ENCODE results near the gene BMS1. TPM values are rescaled to one million over a fixed set of nuclear protein-coding genes. Genes with fewer than 3 reads are reported as not detected.
A peak's percentile ranks its signal among the peaks of the same experiment; 100 is the strongest.
"Not testable (repeated sequence)": the region's sequence is repeated elsewhere in the genome, so short reads cannot be mapped to it uniquely, and the experiment has no call there.

BMS1 gene
- 20.9 and 21.8 TPM in 2 replicates for total RNA-seq (ENCODE audit: low replicate concordance)
- long read RNA-seq, full-length matches to known transcripts = 7 of 313 reads
- long read RNA-seq, partial matches to known transcripts = 268 of 313 reads
- long read RNA-seq, other reads (novel, unspliced or antisense) = 38 of 313 reads

- peak; percentile 91 for DNase-seq (ENCODE audit: extremely low spot score, unreplicated experiment)
- peak within 1 kb of the TSS; percentile 96 for H3K27ac Mint-ChIP-seq
- peaks cover 4% of the 10 kb centered on the region for H3K36me3 Mint-ChIP-seq
- peaks cover 20% of the 10 kb centered on the region for H3K27me3 Mint-ChIP-seq
- TF ChIP-seq CTCF (conservative IDR thresholded peaks at IDR 0.05) = no peak
- peak within 1 kb of the TSS; percentile 97 for H3K4me3 Mint-ChIP-seq
- no peaks in the 10 kb centered on the region for H3K9me3 Mint-ChIP-seq
- peaks cover 5% of the 10 kb centered on the region for H3K4me1 Mint-ChIP-seq (ENCODE audit: unreplicated experiment)
These were observed at the start of gene BMS1 for GRCh38 chr10:42782446-42783180. Gene BMS1 (plus strand): TSS chr10:42782795. CDS start chr10:42784395, 1,600 bp downstream.

GRCh38 chr10:42734536-42734935, 48.1 kb upstream of the BMS1 start:
- Mint-ChIP-seq H3K27me3 (no peaks in the 10 kb centered on the region), H3K27ac (no peak overlapping the region), H3K9me3 (no peaks in the 10 kb centered on the region), H3K4me3 (no peak overlapping the region), H3K36me3 (no peaks in the 10 kb centered on the region), H3K4me1 (ENCODE audit: unreplicated experiment) (no peaks in the 10 kb centered on the region)
- TF ChIP-seq CTCF (conservative IDR thresholded peaks at IDR 0.05) = no peak
- DNase-seq (ENCODE audit: extremely low spot score, unreplicated experiment) = no peak

- H3K27ac Mint-ChIP-seq = no peak overlapping the region
These were observed 43.9 kb upstream of the BMS1 start for GRCh38 chr10:42738679-42739078.

GRCh38 chr10:42741536-42741935, 41.1 kb upstream of the BMS1 start:
- H3K27me3 Mint-ChIP-seq = not testable (repeated sequence)

More at GRCh38 chr10:42738679-42739078, 43.9 kb upstream of the BMS1 start:
- no peak for DNase-seq (ENCODE audit: extremely low spot score, unreplicated experiment)
- Mint-ChIP-seq H3K27me3 (no peaks in the 10 kb centered on the region), H3K36me3 (no peaks in the 10 kb centered on the region), H3K4me3 (no peak overlapping the region), H3K4me1 (ENCODE audit: unreplicated experiment) (no peaks in the 10 kb centered on the region), H3K9me3 (peaks cover 5% of the 10 kb centered on the region)
- TF ChIP-seq CTCF (conservative IDR thresholded peaks at IDR 0.05) = no peak

GRCh38 chr10:42743697-42744096, 38.9 kb upstream of the BMS1 start:
- H3K27ac Mint-ChIP-seq = no peak overlapping the region
- H3K4me1 Mint-ChIP-seq (ENCODE audit: unreplicated experiment) = no peaks in the 10 kb centered on the region
- no peak overlapping the region for H3K4me3 Mint-ChIP-seq
- H3K27me3 Mint-ChIP-seq = peaks cover 4% of the 10 kb centered on the region
- TF ChIP-seq CTCF (conservative IDR thresholded peaks at IDR 0.05) = no peak
- no peaks in the 10 kb centered on the region for H3K36me3 Mint-ChIP-seq
- DNase-seq (ENCODE audit: extremely low spot score, unreplicated experiment) = no peak
- peaks cover 5% of the 10 kb centered on the region for H3K9me3 Mint-ChIP-seq

More at GRCh38 chr10:42741536-42741935, 41.1 kb upstream of the BMS1 start:
- not testable (repeated sequence) for DNase-seq (ENCODE audit: extremely low spot score, unreplicated experiment); H3K36me3 Mint-ChIP-seq; H3K9me3 Mint-ChIP-seq; H3K27ac Mint-ChIP-seq; H3K4me3 Mint-ChIP-seq; H3K4me1 Mint-ChIP-seq (ENCODE audit: unreplicated experiment)

GRCh38 chr10:42744134-42744701, 38.4 kb upstream of the BMS1 start:
- DNase-seq (ENCODE audit: extremely low spot score, unreplicated experiment) = no peak
- Mint-ChIP-seq H3K36me3 (no peaks in the 10 kb centered on the region), H3K4me3 (no peak overlapping the region), H3K4me1 (ENCODE audit: unreplicated experiment) (no peaks in the 10 kb centered on the region), H3K27me3 (peaks cover 9% of the 10 kb centered on the region), H3K27ac (no peak overlapping the region), H3K9me3 (peaks cover 5% of the 10 kb centered on the region)
- peak; percentile 39 for TF ChIP-seq CTCF (conservative IDR thresholded peaks at IDR 0.05)
